HepG2 (cell line): ENCODE results near the gene UGCG. TPM values are rescaled to one million over a fixed set of nuclear protein-coding genes. Genes with fewer than 3 reads are reported as not detected.

Source experiments
- ATAC-seq: fragments of 200-7000 bp; cut with Tn5 transposase; 3 replicates; pipeline ENCODE4 v1.9.1; 2020; ENCODE audit warnings: mild to moderate bottlenecking, moderate library complexity
- BruUV-seq: library from RNA; stranded (reverse); fragments of 400-500 nt; replicated peaks from 2 replicates; lab custom pipeline; 2021; lab: Mats Ljungman, UMichigan
- CTCF ChIA-PET: fragments of 300-600 bp; formaldehyde crosslinking; extraction: SDS; loops from one replicate; lab custom pipeline; 2021; ENCODE audit warnings: low total read pairs, inconsistent platforms, low intra/inter-chr PET ratio; lab: Yijun Ruan, JAX
- POLR2A ChIA-PET: fragments of 350-600 bp; sonication (Branson Sonifier 250); formaldehyde crosslinking; loops from one replicate; lab custom pipeline; 2020; ENCODE audit warnings: antibody characterized with exemption, inconsistent platforms; lab: Yijun Ruan, JAX
- DNase-seq: peaks from one replicate; pipeline ENCODE4 v3.0.0-alpha.2; 2015; ENCODE audit warnings: low spot score
- FAIRE-seq: peaks from 3 replicates; lab custom pipeline; 2011; peaks lifted over from hg19 to GRCh38; lab: Jason Lieb, UNC
- H2AFZ ChIP-seq: one replicate; pipeline ENCODE4 v1.6.1; 2011; ENCODE audit warnings: low read length, inconsistent platforms
- H3K27ac ChIP-seq: fragments of 300-600 bp; 3 replicates; pipeline ENCODE4 v1.8.0; 2011; ENCODE audit warnings: mixed run types, mild to moderate bottlenecking, mixed read lengths, low read length, inconsistent platforms; ENCODE audit not compliant: insufficient read depth; ENCODE audit errors: extremely low read length
- H3K27me3 ChIP-seq, 2 experiments: fragments of 200-600 bp in 1 of 2; 2 replicates in 1 of 2; 3 replicates in 1 of 2; pipeline versions ENCODE4 v1.6.0 to v1.8.0; 2011; ENCODE audit warnings: low read length in 2 of 2, mild to moderate bottlenecking in 2 of 2, moderate library complexity in 2 of 2, inconsistent platforms in 1 of 2; ENCODE audit not compliant: insufficient read depth in 2 of 2, control insufficient read depth in 1 of 2
- H3K36me3 ChIP-seq, 2 experiments: fragments of 200-600 bp in 1 of 2; replicated peaks in 1 of 2; 2 replicates in 1 of 2; 3 replicates in 1 of 2; pipeline versions ENCODE4 v1.5.1 to v1.8.0; 2011; ENCODE audit warnings: low read length in 2 of 2, inconsistent platforms in 1 of 2; ENCODE audit not compliant: insufficient read depth in 2 of 2, control insufficient read depth in 1 of 2
- H3K4me1 ChIP-seq: 2 replicates; pipeline ENCODE4 v1.5.1; 2012; ENCODE audit warnings: low read length, inconsistent platforms; ENCODE audit not compliant: insufficient read depth
- H3K4me2 ChIP-seq: 2 replicates; pipeline ENCODE4 v1.6.0; 2011; ENCODE audit warnings: low read depth, low read length, inconsistent platforms
- H3K4me3 ChIP-seq, 3 experiments: fragments of 200-600 bp in 1 of 3; sonication (generic), shearing (Covaris generic) in 1 of 3; replicated peaks in 1 of 3; 2 replicates each; pipeline ENCODE4 v1.5.1; 2011 to 2016; ENCODE audit warnings: low read length in 3 of 3, inconsistent platforms in 2 of 3, low read depth in 2 of 3, mild to moderate bottlenecking in 2 of 3, control low read depth in 1 of 3, mixed read lengths in 1 of 3; ENCODE audit not compliant: insufficient read depth in 1 of 3
- H3K79me2 ChIP-seq: one replicate; pipeline ENCODE4 v1.6.1; 2011; ENCODE audit warnings: low read length, inconsistent platforms; ENCODE audit not compliant: insufficient read depth
- H3K9ac ChIP-seq: 2 replicates; pipeline ENCODE4 v1.6.0; 2011; ENCODE audit warnings: mild to moderate bottlenecking, low read depth, low read length, inconsistent platforms; ENCODE audit not compliant: insufficient read depth
- H3K9me3 ChIP-seq: 2 replicates; pipeline ENCODE4 v1.5.1; 2012; ENCODE audit warnings: mild to moderate bottlenecking, low read length
- H4K20me1 ChIP-seq: 2 replicates; pipeline ENCODE4 v1.6.0; 2011; ENCODE audit warnings: inconsistent platforms, mild to moderate bottlenecking, low read length, moderate library complexity; ENCODE audit not compliant: insufficient read depth
- AHDC1 ChIP-seq: sonication (generic); formaldehyde crosslinking; IDR thresholded peaks from 2 replicates; pipeline ENCODE4 v1.5.1; 2020; ENCODE audit warnings: mild to moderate bottlenecking, missing genetic modification reagents, borderline replicate concordance
- ARHGAP35 ChIP-seq: sonication (generic); formaldehyde crosslinking; IDR thresholded peaks from 2 replicates; pipeline ENCODE4 v1.9.0; 2022; ENCODE audit warnings: mild to moderate bottlenecking, inconsistent platforms, moderate library complexity, missing genetic modification reagents, borderline replicate concordance
- CHD4 ChIP-seq: fragments of 200-600 bp; sonication (generic); IDR thresholded peaks from 2 replicates; pipeline ENCODE4 v1.7.0; 2017; ENCODE audit warnings: mild to moderate bottlenecking, low read length, borderline replicate concordance
- PHF20 ChIP-seq: sonication (generic); formaldehyde crosslinking; IDR thresholded peaks from 2 replicates; pipeline ENCODE4 v1.5.0; 2020; ENCODE audit warnings: mild to moderate bottlenecking, missing genetic modification reagents
- PRDM15 ChIP-seq: sonication (generic); formaldehyde crosslinking; IDR thresholded peaks from 2 replicates; pipeline ENCODE4 v1.4.0; 2020; ENCODE audit warnings: missing genetic modification reagents
- ZNF326 ChIP-seq: sonication (generic); formaldehyde crosslinking; IDR thresholded peaks from 2 replicates; pipeline ENCODE4 v1.4.0; 2020; ENCODE audit warnings: missing genetic modification reagents, borderline replicate concordance
- ZNF432 ChIP-seq: sonication (generic); formaldehyde crosslinking; IDR thresholded peaks from 2 replicates; pipeline ENCODE4 v1.5.0; 2020; ENCODE audit warnings: missing genetic modification reagents, mild to moderate bottlenecking, borderline replicate concordance
- ZNF446 ChIP-seq: sonication (generic); formaldehyde crosslinking; IDR thresholded peaks from 2 replicates; pipeline ENCODE4 v1.5.0; 2020; ENCODE audit warnings: mild to moderate bottlenecking, missing genetic modification reagents
- ZNF761 ChIP-seq: sonication (generic); formaldehyde crosslinking; conservative IDR thresholded peaks from 2 replicates; pipeline ENCODE4 v1.4.0; 2020; ENCODE audit warnings: mild to moderate bottlenecking, missing genetic modification reagents
- ZNF83 ChIP-seq: sonication (generic); formaldehyde crosslinking; IDR thresholded peaks from 2 replicates; pipeline ENCODE4 v1.4.0; 2020; ENCODE audit warnings: missing genetic modification reagents, mild to moderate bottlenecking, borderline replicate concordance
- ZSCAN12 ChIP-seq: sonication (generic); formaldehyde crosslinking; IDR thresholded peaks from 2 replicates; pipeline ENCODE4 v1.9.0; 2021; ENCODE audit warnings: mild to moderate bottlenecking, missing genetic modification reagents
- ZSCAN25 ChIP-seq: sonication (generic); formaldehyde crosslinking; IDR thresholded peaks from 2 replicates; pipeline ENCODE4 v1.8.0; 2022; ENCODE audit warnings: mild to moderate bottlenecking, missing genetic modification reagents
- ZZZ3 ChIP-seq: sonication (generic); formaldehyde crosslinking; IDR thresholded peaks from 2 replicates; pipeline ENCODE4 v1.4.0; 2020; ENCODE audit warnings: missing genetic modification reagents, mild to moderate bottlenecking, borderline replicate concordance
- in situ Hi-C: cut with HindIII; loops from 2 replicates; pipeline ENCODE4 v1.10.0; 2017; ENCODE audit warnings: low pct_unique_long_range_greater_than_20kb; ENCODE audit not compliant: extremely low pct_ligation_motif_present
- intact Hi-C: fragments of 100-400 bp; cut with micrococcal nuclease; formaldehyde crosslinking; loops from one replicate; pipeline ENCODE4 v1.10.0; 2022; ENCODE audit not compliant: unreplicated experiment
- polyA plus RNA-seq, 8 experiments: library from polyadenylated mRNA; depleted of rRNA in 3 of 8; stranded (reverse) in 7 of 8; unstranded in 1 of 8; fragments of >200 nt; fragmentation: Illumina TruSeq in 4 of 8; extraction: Trizol in 4 of 8; gene quantifications; 2 replicates each; pipeline versions ENCODE4 v1.2.1 to v1.2.3, GENCODE V29; 2011 to 2016; ENCODE audit warnings: low read depth in 4 of 8, missing spikeins in 1 of 8, mixed read lengths in 1 of 8; ENCODE audit not compliant: insufficient read depth in 1 of 8
- total RNA-seq, 5 experiments: library from RNA; depleted of rRNA; stranded (reverse); fragments of >200 nt; fragmentation: Illumina TruSeq; extraction: Trizol; gene quantifications; 2 replicates each; pipeline ENCODE4 v1.2.3, GENCODE V29; 2016; ENCODE audit warnings: low read depth in 1 of 5

The UGCG gene
- total and polyA plus RNA-seq, 2 of the 13 experiments (the other 11 are each of a cell fraction or from before 2014, with no cell fraction given): 10.5 to 13.9 TPM

- BruUV-seq: no TSS peak
- Histone ChIP-seq H3K9me3 (no peaks in the 10 kb centered on the region), H3K4me3 (no peak overlapping the region), H3K79me2 (no peaks in the 10 kb centered on the region), H3K27ac (no peak overlapping the region), H3K36me3 (peaks cover 2 to 3% of the 10 kb centered on the region in 2 experiments; a peak in 3 of 5 replicates), H3K4me1 (peaks cover 3% of the 10 kb centered on the region), H3K9ac (no peak overlapping the region), H2AFZ (no peak overlapping the region), H3K27me3 (no peaks in the 10 kb centered on the region), H3K4me2 (no peak overlapping the region), H4K20me1 (no peaks in the 10 kb centered on the region)
- ATAC-seq (no peak), FAIRE-seq (no peak), DNase-seq (no peak)
- POLR2A ChIA-PET: no interaction called here
- CTCF ChIA-PET: no interaction called here
- TF ChIP-seq CHD4: no peak
- TF ChIP-seq ZSCAN25 (CRISPR knock-in tag): no peak
- no peak for TF ChIP-seq ZNF432 (CRISPR knock-in tag)
- TF ChIP-seq AHDC1 (CRISPR knock-in tag): no peak
- no peak for TF ChIP-seq ZZZ3 (CRISPR knock-in tag)
- no peak for TF ChIP-seq ZSCAN12
- no peak for TF ChIP-seq ARHGAP35
- TF ChIP-seq ZNF761 (CRISPR knock-in tag): no peak
- no peak for TF ChIP-seq ZNF326
- no peak for TF ChIP-seq ZNF446 (CRISPR knock-in tag)
- TF ChIP-seq PRDM15 (CRISPR knock-in tag): no peak
- no peak for TF ChIP-seq PHF20
- no peak for TF ChIP-seq ZNF83 (CRISPR knock-in tag)
- intact Hi-C loops: no loop called here
- in situ Hi-C loops: no loop called here
These were observed 25.9 kb downstream of the UGCG start for GRCh38 chr9:111922324-111923013.
